HG03565 (cell line): Measurements from ENCODE around the gene HPS1.

Experiments used
- ATAC-seq: cut with Tn5 transposase; IDR thresholded peaks from one replicate; pipeline ENCODE4 v1.9.1; 2021; ENCODE audit warnings: mild to moderate bottlenecking, moderate library complexity; ENCODE audit not compliant: unreplicated experiment

HPS1 gene

GRCh38 chr10:98370831-98371820 lies 75.6 kb downstream of the HPS1 start:
- no peak for ATAC-seq

- no peak for ATAC-seq
These were observed 76.9 kb downstream of the HPS1 start for GRCh38 chr10:98369801-98370200.

DNA sequence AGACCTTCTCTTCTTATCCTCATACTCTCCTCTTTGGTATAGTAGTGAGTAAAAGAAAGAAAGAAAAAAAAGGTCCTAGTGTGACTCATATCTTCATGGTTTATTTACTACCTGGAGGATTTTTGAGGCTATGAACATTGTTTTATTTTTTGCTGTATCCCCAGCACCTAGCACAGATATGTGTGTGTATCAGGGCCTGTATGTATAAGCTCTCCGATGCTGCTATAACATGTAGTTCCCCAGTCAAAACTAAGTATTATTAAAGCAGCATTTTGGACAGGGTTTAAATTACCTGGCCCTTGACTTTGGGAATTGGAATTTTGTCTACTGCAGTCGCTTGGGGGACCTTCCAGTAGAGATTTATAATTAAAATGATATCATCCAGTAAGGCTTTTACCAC lies 78.1 kb downstream of the HPS1 start:
- ATAC-seq = no peak

- no peak for ATAC-seq
These were observed 78.9 kb downstream of the HPS1 start for GRCh38 chr10:98367604-98368451.
